ENCODE results near the gene PRM3.
"Not testable (repeated sequence)": the region's sequence is repeated elsewhere in the genome, so short reads cannot be mapped to it uniquely, and the experiment has no call there.

PRM3 gene

DNA sequence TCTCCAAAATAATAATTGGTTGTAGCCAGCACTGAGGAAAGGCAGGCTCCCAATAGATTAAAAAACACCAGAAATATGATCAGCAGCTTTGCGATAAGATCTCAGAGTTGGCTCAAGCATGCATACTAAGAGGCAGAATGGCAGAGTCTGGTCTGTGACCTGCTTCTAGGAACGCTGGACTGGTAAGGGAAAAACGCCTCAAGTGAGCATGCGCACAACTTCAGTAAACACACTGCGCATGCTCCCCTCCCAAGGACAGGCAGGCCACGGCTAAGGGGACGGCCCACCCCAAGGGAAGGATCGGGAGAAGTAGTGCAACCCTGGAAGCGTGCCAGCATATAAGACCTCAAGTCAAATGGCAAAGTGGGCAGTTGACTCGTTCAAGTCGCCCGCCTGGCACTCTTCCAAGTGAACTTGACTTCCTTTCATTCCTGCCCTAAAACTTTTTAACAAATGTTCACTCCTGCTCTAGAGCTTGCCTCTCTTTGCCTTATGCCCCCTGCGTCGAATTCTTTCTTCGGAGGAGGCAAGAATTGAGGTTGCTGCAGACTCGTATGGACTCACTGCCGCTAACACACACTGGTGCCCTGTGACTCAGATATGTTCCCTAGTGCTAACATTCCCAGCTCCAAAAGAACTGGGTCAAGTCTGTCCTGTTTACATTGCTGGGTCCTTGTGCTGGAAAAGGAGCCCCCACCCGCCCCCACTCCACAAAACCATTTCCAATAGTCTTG is 30.1 kb upstream of the PRM3 start:
- DNase-seq (ENCODE audit: low read depth in 2 of 2) = no peak

- DNase-seq (ENCODE audit: low read depth in 2 of 2) = no peak
Observed at GRCh38 chr16:11302977-11303376, 29.5 kb upstream of the PRM3 start.

GRCh38 chr16:11301645-11302501 is 28.4 kb upstream of the PRM3 start:
- DNase-seq (ENCODE audit: low read depth in 2 of 2) = no peak

GRCh38 chr16:11300560-11300892 is 27.1 kb upstream of the PRM3 start:
- DNase-seq (ENCODE audit: low read depth in 2 of 2) = no peak

- no peak for DNase-seq (ENCODE audit: low read depth in 2 of 2)
Observed at GRCh38 chr16:11299865-11300559, 26.6 kb upstream of the PRM3 start.

- DNase-seq (ENCODE audit: low read depth in 2 of 2) = not testable (repeated sequence)
Observed at GRCh38 chr16:11298950-11299547, 25.6 kb upstream of the PRM3 start.

DNA sequence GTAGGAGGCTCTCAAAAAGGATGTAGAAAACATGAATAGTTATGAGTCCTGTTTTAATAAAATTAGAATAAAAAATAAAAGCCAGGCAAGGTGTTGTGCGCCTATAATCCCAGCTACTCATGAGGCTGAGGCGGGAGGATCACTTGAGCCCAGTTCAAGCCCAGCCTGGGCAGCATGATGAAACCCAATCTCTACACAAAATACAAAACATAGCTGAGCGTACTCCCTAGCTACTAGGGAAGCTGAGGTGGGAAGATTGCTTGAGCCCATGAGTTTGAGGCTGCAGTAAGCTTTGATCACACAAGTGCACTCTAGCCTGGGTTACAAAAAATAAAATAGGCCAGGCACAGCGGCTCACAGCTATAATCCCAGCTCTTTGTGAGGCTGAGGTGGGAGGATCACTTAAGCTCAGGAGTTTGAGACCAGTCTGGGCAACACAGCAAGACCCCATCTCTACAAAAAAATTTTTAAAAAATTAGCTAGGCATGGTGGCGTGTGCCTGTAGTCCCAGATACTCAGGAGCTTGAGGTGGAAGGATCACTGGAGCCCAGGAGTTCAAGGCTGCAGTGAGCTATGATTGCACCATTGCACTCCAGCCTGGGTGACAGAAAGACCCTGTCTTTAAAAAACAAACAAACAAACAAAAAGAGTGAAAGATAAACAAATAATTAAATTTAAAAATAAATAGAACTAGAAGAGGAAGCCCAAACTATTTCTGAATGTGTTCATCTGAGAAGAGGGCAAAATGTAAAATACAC is 24.9 kb upstream of the PRM3 start:
- DNase-seq (ENCODE audit: low read depth in 2 of 2) = no peak

- DNase-seq (ENCODE audit: low read depth in 2 of 2) = peak; percentile 50 to 58
Observed at GRCh38 chr16:11297492-11298142, 24.2 kb upstream of the PRM3 start.

GRCh38 chr16:11296706-11297491 is 23.5 kb upstream of the PRM3 start:
- no peak for DNase-seq (ENCODE audit: low read depth in 2 of 2)

- no peak for DNase-seq (ENCODE audit: low read depth in 2 of 2)
Observed at GRCh38 chr16:11296351-11296705, 22.9 kb upstream of the PRM3 start.

DNA sequence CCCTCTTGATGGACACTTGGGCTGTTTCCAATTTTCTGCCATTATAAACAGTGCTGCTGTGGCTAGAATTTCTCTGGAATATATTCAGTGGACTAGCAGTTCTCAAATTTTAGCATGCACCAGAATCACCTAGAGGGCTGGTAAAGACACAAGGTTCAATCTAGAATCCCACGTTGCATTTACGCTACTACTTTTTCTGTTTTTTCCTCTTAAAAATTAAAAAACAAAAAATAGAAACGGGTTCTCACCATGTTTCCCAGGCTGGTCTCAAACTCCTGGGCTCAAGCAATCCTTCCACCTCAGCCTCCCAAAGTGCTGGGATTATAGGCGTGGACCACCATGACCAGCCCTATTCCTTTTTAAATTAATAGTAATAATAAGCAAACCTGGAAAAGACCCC is 22.2 kb upstream of the PRM3 start:
- no peak for DNase-seq (ENCODE audit: low read depth in 2 of 2)

- DNase-seq (ENCODE audit: low read depth in 2 of 2) = no peak
Observed at GRCh38 chr16:11292076-11292748, 18.8 kb upstream of the PRM3 start.

GRCh38 chr16:11291091-11291703 is 17.8 kb upstream of the PRM3 start:
- no peak for DNase-seq (ENCODE audit: low read depth in 2 of 2)

GRCh38 chr16:11290102-11290893 is 16.9 kb upstream of the PRM3 start:
- DNase-seq (ENCODE audit: low read depth in 2 of 2) = no peak

DNA sequence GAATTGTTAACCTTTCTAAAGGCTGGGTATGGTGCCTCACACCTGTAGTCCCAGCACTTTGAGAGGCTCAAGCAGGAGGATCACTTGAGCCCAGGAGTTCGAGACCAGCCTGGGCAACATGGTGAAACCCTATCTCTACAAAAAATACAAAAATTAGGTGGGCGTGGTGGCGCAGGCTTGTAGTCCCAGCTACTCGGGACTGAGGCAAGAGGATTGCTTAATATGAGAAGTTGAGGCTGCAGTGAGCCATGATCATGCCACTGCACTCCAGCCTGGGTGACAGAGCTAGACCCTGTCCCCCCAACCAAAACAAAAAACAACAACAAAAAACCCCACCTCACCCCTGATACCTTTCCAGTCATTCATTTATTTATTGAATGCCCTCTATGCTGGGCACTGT is 16.3 kb upstream of the PRM3 start:
- not testable (repeated sequence) for DNase-seq (ENCODE audit: low read depth in 2 of 2)

DNA sequence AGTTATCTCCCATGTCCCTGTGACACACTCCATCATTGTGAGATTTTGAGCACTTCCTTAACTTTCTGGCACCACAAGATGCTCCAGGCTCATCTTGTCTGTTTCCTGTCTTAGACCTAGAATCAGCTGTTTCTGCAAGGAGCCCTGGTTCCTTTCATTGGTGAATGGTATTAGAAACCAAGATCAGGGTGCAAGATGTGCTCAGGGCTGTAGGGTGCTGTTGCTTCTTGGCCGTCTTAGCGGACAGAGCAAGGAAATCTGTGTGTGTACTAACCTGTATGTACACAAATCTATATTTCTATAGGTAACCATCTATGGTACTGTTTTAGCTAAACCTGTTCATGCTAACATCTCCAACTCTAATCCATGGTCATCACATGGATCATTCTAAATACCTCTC is 15.8 kb upstream of the PRM3 start:
- no peak for DNase-seq (ENCODE audit: low read depth in 2 of 2)

GRCh38 chr16:11285842-11286241 is 12.4 kb upstream of the PRM3 start:
- no peak for DNase-seq (ENCODE audit: low read depth in 2 of 2)

GRCh38 chr16:11283820-11284248 is 10.4 kb upstream of the PRM3 start:
- DNase-seq (ENCODE audit: low read depth in 2 of 2) = no peak
